Measurements from ENCODE around the gene NCOA3. TPM values are rescaled to one million over a fixed set of nuclear protein-coding genes. Genes with fewer than 3 reads are reported as not detected.

Gene NCOA3
- total RNA-seq, 1 donor from 2014 or later, result 187 TPM

- no peak for DNase-seq
- CTCF ChIA-PET, result interaction anchor here (0.7 to 1.7 kb wide), 3 partner anchors 239 to 351 kb away, joined by 3 to 15 read pairs (median 5); no protein-coding TSS in a partner anchor
- ATAC-seq (ENCODE audit: low read depth), result no peak
- Mint-ChIP-seq H3K9me3 (no peaks in the 10 kb centered on the region), H3K4me1 (peaks cover 18% of the 10 kb centered on the region), H3K27me3 (no peaks in the 10 kb centered on the region), H3K36me3 (ENCODE audit: low read depth) (peaks cover 65% of the 10 kb centered on the region), H3K4me3 (no peak overlapping the region), H3K27ac (no peak overlapping the region)
- TF ChIP-seq CTCF (IDR thresholded peaks at IDR 0.05), result no peak
- intact Hi-C loops (cut with micrococcal nuclease), result no loop called here
- POLR2A ChIA-PET, result interaction anchor here (1.0 to 1.2 kb wide), 2 partner anchors 8 to 352 kb away, joined by 3 read pairs; no protein-coding TSS in a partner anchor
Measured at GRCh38 chr20:47623206-47623605, 121.5 kb downstream of the NCOA3 start.

- Mint-ChIP-seq H3K27ac (no peak overlapping the region), H3K4me3 (no peak overlapping the region), H3K27me3 (no peaks in the 10 kb centered on the region), H3K9me3 (no peaks in the 10 kb centered on the region), H3K4me1 (peaks cover under 1% of the 10 kb centered on the region), H3K36me3 (ENCODE audit: low read depth) (peaks cover 86% of the 10 kb centered on the region)
- no peak for ATAC-seq (ENCODE audit: low read depth)
- TF ChIP-seq CTCF (IDR thresholded peaks at IDR 0.05), result no peak
- ChIA-PET POLR2A (no interaction called here), CTCF (no interaction called here)
- DNase-seq, result no peak
- intact Hi-C loops (cut with micrococcal nuclease), result no loop called here
Measured at GRCh38 chr20:47627540-47627939, 125.9 kb downstream of the NCOA3 start.

- Mint-ChIP-seq H3K4me3 (no peak overlapping the region), H3K4me1 (no peaks in the 10 kb centered on the region), H3K27ac (no peak overlapping the region), H3K27me3 (no peaks in the 10 kb centered on the region), H3K36me3 (ENCODE audit: low read depth) (peaks cover 88% of the 10 kb centered on the region), H3K9me3 (no peaks in the 10 kb centered on the region)
- TF ChIP-seq CTCF (IDR thresholded peaks at IDR 0.05), result no peak
- ATAC-seq (ENCODE audit: low read depth), result no peak
- intact Hi-C loops (cut with micrococcal nuclease), result no loop called here
- DNase-seq, result no peak
- CTCF ChIA-PET, result no interaction called here
- POLR2A ChIA-PET, result no interaction called here
Measured at GRCh38 chr20:47629907-47630306, 128.2 kb downstream of the NCOA3 start.

GRCh38 chr20:47631078-47631477 is 129.4 kb downstream of the NCOA3 start:
- no peaks in the 10 kb centered on the region for H3K4me1 Mint-ChIP-seq
- intact Hi-C loops (cut with micrococcal nuclease), result no loop called here
- ATAC-seq (ENCODE audit: low read depth) (no peak), DNase-seq (no peak)
- no peaks in the 10 kb centered on the region for H3K27me3 Mint-ChIP-seq
- no peak overlapping the region for H3K4me3 Mint-ChIP-seq
- TF ChIP-seq CTCF (IDR thresholded peaks at IDR 0.05), result no peak
- CTCF ChIA-PET, result interaction anchor here (0.9 kb wide), 1 partner anchor 358 kb away, joined by 3 read pairs; no protein-coding TSS in a partner anchor
- H3K27ac Mint-ChIP-seq, result no peak overlapping the region
- no peaks in the 10 kb centered on the region for H3K9me3 Mint-ChIP-seq
- H3K36me3 Mint-ChIP-seq (ENCODE audit: low read depth), result peaks cover 87% of the 10 kb centered on the region
- POLR2A ChIA-PET, result no interaction called here

- H3K4me3 Mint-ChIP-seq, result no peak overlapping the region
- TF ChIP-seq CTCF (IDR thresholded peaks at IDR 0.05), result no peak
- intact Hi-C loops (cut with micrococcal nuclease), result no loop called here
Measured at GRCh38 chr20:47635256-47635655, 133.6 kb downstream of the NCOA3 start.

More at GRCh38 chr20:47635256-47635655, 133.6 kb downstream of the NCOA3 start:
- no peak for DNase-seq
- ATAC-seq (ENCODE audit: low read depth), result no peak
- Mint-ChIP-seq H3K4me1 (no peaks in the 10 kb centered on the region), H3K27ac (no peak overlapping the region), H3K36me3 (ENCODE audit: low read depth) (peaks cover 94% of the 10 kb centered on the region), H3K27me3 (no peaks in the 10 kb centered on the region), H3K9me3 (no peaks in the 10 kb centered on the region)
- ChIA-PET CTCF (interaction anchor here (0.7 to 1.5 kb wide), 2 partner anchors 15 to 17 kb away, joined by 3 to 4 read pairs; no protein-coding TSS in a partner anchor), POLR2A (no interaction called here)

Data from activated B cell treated with CpG ODN at 0.5 μM for 24 hours (primary cell).